IgD-negative memory B cell (primary cell): ENCODE results near the gene SPINDOC. TPM values are rescaled to one million over a fixed set of nuclear protein-coding genes. Genes with fewer than 3 reads are reported as not detected.
"Not testable (repeated sequence)": the region's sequence is repeated elsewhere in the genome, so short reads cannot be mapped to it uniquely, and the experiment has no call there.

Experiments
- H3K27ac Mint-ChIP-seq, 3 donors: one replicate each; pipeline ENCODE4 v1.8.0; 2020 to 2022; ENCODE audit warnings: mild to moderate bottlenecking in 3 of 3, mixed read lengths in 3 of 3, moderate library complexity in 1 of 3
- H3K27me3 Mint-ChIP-seq: one replicate; pipeline ENCODE4 v1.8.0; 2021; ENCODE audit warnings: mixed read lengths
- H3K36me3 Mint-ChIP-seq: one replicate; pipeline ENCODE4 v1.8.0; 2020; ENCODE audit warnings: mild to moderate bottlenecking, mixed read lengths
- H3K4me1 Mint-ChIP-seq, 3 donors: one replicate each; pipeline ENCODE4 v1.8.0; 2020 to 2022; ENCODE audit warnings: mixed read lengths in 3 of 3, mild to moderate bottlenecking in 1 of 3
- H3K4me3 Mint-ChIP-seq, 4 donors: one replicate each; pipeline ENCODE4 v1.8.0; 2020 to 2022; ENCODE audit warnings: mild to moderate bottlenecking in 4 of 4, mixed read lengths in 4 of 4, moderate library complexity in 3 of 4
- H3K9me3 Mint-ChIP-seq, 3 donors: one replicate each; pipeline ENCODE4 v1.8.0; 2020 to 2021; ENCODE audit warnings: mixed read lengths in 3 of 3, mild to moderate bottlenecking in 1 of 3
- polyA plus RNA-seq: library from polyadenylated mRNA; unstranded; fragments of 300-500 nt; fragmentation: Illumina TruSeq; gene quantifications from one replicate; pipeline ENCODE4 v1.2.3, GENCODE V29; 2021

SPINDOC gene
- polyA plus RNA-seq, 1 donor from 2014 or later: 0.94 TPM

DNA sequence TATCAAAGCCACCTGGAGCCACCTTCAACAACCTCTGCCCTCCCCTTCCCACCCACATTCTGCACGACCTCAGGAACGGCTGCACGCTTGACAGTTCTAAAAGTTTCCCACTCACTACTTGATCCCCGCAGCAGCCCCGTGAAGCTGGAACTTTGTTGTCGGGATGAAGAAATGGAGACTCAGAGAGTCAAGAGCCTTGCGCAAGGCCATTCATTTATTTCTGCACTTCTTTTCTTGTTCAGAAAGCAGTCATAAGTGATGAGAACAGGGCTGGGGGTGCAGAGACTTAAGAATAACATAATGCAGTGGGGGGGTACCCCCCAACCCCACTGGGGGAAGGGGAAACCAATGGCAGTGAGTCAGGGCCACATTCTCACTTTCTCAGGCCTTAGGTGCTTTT lies 42.5 kb upstream of the SPINDOC start:
- H3K36me3 Mint-ChIP-seq: peaks cover 2% of the 10 kb centered on the region
- H3K4me3 Mint-ChIP-seq: peak overlapping the region in 2 of 4 donors; percentile 25 to 86
- H3K9me3 Mint-ChIP-seq: no peaks in the 10 kb centered on the region
- H3K27ac Mint-ChIP-seq: peak overlapping the region in 1 of 3 donors; percentile 62
- H3K4me1 Mint-ChIP-seq: peaks cover 1 to 9% (median 5%) of the 10 kb centered on the region in 3 donors
- H3K27me3 Mint-ChIP-seq: peaks cover 2% of the 10 kb centered on the region

- not testable (repeated sequence) for H3K4me1 Mint-ChIP-seq, H3K9me3 Mint-ChIP-seq, H3K27me3 Mint-ChIP-seq, H3K36me3 Mint-ChIP-seq, H3K4me3 Mint-ChIP-seq
- H3K27ac Mint-ChIP-seq: peak overlapping the region in 1 of 3 donors; percentile 67
Measured at GRCh38 chr11:63771741-63772318, 41.4 kb upstream of the SPINDOC start.

- Mint-ChIP-seq H3K36me3 (peaks cover 2% of the 10 kb centered on the region), H3K4me3 (no peak overlapping the region), H3K27me3 (peaks cover 5% of the 10 kb centered on the region), H3K9me3 (no peaks in the 10 kb centered on the region), H3K4me1 (no peaks in the 10 kb centered on the region), H3K27ac (no peak overlapping the region)
Measured at GRCh38 chr11:63775191-63775590, 38.1 kb upstream of the SPINDOC start.

DNA sequence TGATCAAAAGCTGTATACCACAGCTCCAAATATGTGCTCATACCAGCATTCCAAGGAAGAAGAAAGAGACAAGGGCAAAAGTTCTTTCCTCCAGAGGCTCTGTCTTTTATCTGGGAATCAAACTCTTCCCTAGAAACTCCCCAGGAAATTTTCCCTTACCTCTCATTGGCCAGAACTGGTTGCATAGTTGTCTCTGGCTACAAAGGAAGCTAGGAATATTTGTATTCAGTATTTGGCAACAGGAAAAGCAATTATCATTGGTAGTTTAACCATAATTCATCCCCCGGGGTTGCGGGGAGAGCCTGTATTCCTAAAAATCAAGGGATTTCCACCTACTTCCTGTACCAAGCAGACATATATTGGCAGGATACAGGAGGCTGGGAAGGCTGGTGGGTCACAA lies 34.2 kb upstream of the SPINDOC start:
- Mint-ChIP-seq H3K27ac (no peak overlapping the region), H3K4me1 (no peaks in the 10 kb centered on the region), H3K27me3 (peaks cover 4% of the 10 kb centered on the region), H3K9me3 (no peaks in the 10 kb centered on the region), H3K36me3 (no peaks in the 10 kb centered on the region), H3K4me3 (no peak overlapping the region)

DNA sequence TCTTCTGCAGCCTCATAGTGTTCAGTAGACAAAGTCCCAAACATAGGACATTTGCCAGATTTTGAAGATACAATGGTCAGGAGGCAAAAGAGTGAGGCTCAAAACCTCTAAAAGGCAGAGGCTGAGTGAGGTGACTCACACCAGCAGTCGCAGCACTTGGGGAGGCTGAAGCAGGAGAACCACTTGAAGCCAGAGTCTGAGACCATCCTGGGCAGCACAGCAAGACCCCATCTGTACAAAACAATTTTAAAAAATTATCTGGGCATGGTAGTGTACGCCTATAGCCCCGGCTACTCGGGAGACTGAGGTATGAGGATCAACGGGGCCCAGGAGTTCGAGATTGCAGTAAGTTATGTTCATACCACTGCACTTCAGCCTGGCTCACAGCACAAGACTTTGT lies 30.5 kb upstream of the SPINDOC start:
- H3K27ac Mint-ChIP-seq: peak overlapping the region in 1 of 3 donors; percentile 43
- H3K36me3 Mint-ChIP-seq: no peaks in the 10 kb centered on the region
- peaks cover 5% of the 10 kb centered on the region for H3K27me3 Mint-ChIP-seq
- no peak overlapping the region for H3K4me3 Mint-ChIP-seq
- peaks cover 2 to 9% (median 7%) of the 10 kb centered on the region in 3 donors for H3K4me1 Mint-ChIP-seq
- H3K9me3 Mint-ChIP-seq: no peaks in the 10 kb centered on the region

DNA sequence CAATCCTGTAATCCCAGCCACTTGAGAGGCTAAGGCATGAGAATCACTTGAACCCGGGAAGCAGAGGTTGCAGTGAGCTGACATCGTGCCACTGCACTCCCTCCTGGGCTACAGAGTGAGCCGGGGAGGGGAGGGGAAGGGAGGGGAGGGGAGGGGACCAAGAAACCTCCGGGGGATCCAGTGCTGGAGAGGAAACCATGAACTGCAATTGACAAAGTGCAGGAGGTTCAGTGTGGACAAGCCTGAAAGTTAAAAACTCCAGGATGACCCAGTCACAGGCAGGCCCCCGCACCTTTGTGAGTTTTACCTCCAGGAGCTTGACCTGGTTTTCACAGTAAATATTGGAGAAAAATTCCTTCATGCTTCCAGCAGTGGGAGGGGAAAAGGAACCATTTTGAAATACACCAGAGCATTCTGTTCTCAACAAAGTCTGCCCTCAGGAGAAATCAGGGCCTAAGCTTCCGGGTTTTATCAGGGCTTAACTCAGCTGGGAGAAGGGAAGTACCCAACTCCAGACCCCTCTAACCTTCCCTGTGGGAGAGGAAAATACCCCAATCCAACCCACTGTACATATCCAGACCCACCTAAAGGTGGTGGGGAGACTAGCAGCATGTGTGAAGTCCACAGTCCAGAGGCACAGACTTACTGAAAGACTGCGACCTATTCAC lies 29.2 kb upstream of the SPINDOC start:
- H3K9me3 Mint-ChIP-seq: no peaks in the 10 kb centered on the region
- no peaks in the 10 kb centered on the region for H3K36me3 Mint-ChIP-seq
- peaks cover 2% of the 10 kb centered on the region for H3K27me3 Mint-ChIP-seq
- H3K27ac Mint-ChIP-seq: no peak overlapping the region
- peaks cover 2 to 9% (median 7%) of the 10 kb centered on the region in 3 donors for H3K4me1 Mint-ChIP-seq
- H3K4me3 Mint-ChIP-seq: no peak overlapping the region

- Mint-ChIP-seq H3K9me3 (no peaks in the 10 kb centered on the region), H3K4me3 (no peak overlapping the region), H3K36me3 (no peaks in the 10 kb centered on the region), H3K4me1 (peaks cover 8 to 9% (median 8%) of the 10 kb centered on the region in 3 donors), H3K27me3 (peaks cover 2% of the 10 kb centered on the region), H3K27ac (no peak overlapping the region)
Measured at GRCh38 chr11:63785823-63786222, 27.4 kb upstream of the SPINDOC start.

DNA sequence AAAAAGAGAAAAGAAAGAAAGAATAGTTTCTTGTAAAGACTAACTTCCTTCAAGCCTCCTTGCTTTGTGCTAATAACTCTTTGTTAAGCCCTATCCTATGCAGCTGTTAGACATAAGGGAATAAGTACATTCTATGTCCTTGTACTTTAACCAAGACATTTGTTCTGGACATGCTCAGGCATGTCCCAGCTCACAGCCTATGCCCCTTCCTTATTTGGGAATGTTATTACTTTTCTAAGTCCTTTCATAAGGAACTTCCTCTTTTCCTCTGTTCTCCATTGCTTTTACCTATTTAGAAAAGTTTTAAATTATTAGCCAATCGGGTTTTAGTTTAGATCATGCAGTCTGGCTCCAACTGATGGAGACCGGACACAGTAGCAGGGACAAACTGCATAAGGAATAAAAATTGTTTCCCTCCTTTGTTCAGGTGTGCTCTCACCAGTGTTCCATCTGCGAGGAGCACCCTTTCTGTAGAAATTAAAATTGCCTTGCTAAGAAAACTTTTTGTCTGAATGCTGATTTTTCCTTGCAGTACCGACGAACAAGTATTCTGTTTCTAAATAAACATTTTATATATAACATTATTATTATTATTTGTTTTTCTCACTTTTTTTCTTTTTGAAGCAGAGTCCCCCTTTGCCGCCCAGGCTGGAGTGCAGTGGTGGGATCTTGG lies 21.6 kb upstream of the SPINDOC start:
- Mint-ChIP-seq H3K27me3 (peaks cover 9% of the 10 kb centered on the region), H3K4me1 (peaks cover 0 to 11% (median 2%) of the 10 kb centered on the region in 3 donors), H3K4me3 (peak overlapping the region in 1 of 4 donors; percentile 65), H3K36me3 (peaks cover 4% of the 10 kb centered on the region), H3K9me3 (peaks cover 2 to 7% (median 4%) of the 10 kb centered on the region in 3 donors), H3K27ac (no peak overlapping the region)

- Mint-ChIP-seq H3K4me1 (peaks cover 0 to 11% (median 2%) of the 10 kb centered on the region in 3 donors), H3K27ac (peak overlapping the region in 1 of 3 donors; percentile 35), H3K9me3 (peaks cover 2 to 7% (median 4%) of the 10 kb centered on the region in 3 donors), H3K27me3 (peaks cover 11% of the 10 kb centered on the region), H3K4me3 (no peak overlapping the region), H3K36me3 (peaks cover 4% of the 10 kb centered on the region)
Measured at GRCh38 chr11:63793161-63793560, 20.1 kb upstream of the SPINDOC start.

- H3K4me3 Mint-ChIP-seq: no peak overlapping the region
- peaks cover 0 to 9% (median 0%) of the 10 kb centered on the region in 3 donors for H3K4me1 Mint-ChIP-seq
- H3K9me3 Mint-ChIP-seq: peaks cover 2 to 7% (median 4%) of the 10 kb centered on the region in 3 donors
- peaks cover 4% of the 10 kb centered on the region for H3K36me3 Mint-ChIP-seq
- H3K27me3 Mint-ChIP-seq: peaks cover 13% of the 10 kb centered on the region
- no peak overlapping the region for H3K27ac Mint-ChIP-seq
Measured at GRCh38 chr11:63795066-63795465, 18.2 kb upstream of the SPINDOC start.

DNA sequence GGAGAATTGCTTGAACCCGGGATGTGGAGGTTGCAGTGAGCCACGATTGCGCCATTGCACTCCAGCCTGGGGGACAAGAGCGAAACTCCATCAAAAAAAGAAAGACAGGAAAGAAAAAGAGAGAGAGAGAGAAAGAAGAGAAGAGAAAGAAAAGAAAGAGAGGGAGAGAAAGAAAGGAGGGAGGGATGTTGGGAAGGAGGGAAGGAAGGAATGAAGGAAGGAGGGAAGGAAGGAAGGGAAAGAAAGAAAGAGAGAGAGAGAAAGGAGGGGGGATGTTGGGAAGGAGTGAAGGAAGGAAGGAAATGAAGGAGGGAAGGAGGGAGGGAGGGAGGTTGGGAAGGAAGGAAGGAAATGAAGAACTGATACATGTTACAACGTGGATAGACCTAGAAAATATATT lies 12.3 kb upstream of the SPINDOC start:
- no peak overlapping the region for H3K27ac Mint-ChIP-seq
- no peak overlapping the region for H3K4me3 Mint-ChIP-seq
- no peaks in the 10 kb centered on the region for H3K9me3 Mint-ChIP-seq
- peaks cover 1% of the 10 kb centered on the region for H3K36me3 Mint-ChIP-seq
- peaks cover 9% of the 10 kb centered on the region for H3K27me3 Mint-ChIP-seq
- peaks cover 0 to 2% (median 0%) of the 10 kb centered on the region in 3 donors for H3K4me1 Mint-ChIP-seq

GRCh38 chr11:63802637-63803414 lies 10.4 kb upstream of the SPINDOC start:
- Mint-ChIP-seq H3K4me3 (no peak overlapping the region), H3K9me3 (no peaks in the 10 kb centered on the region), H3K4me1 (peaks cover 0 to 2% (median 0%) of the 10 kb centered on the region in 3 donors), H3K36me3 (peaks cover 1% of the 10 kb centered on the region), H3K27ac (no peak overlapping the region), H3K27me3 (peaks cover 4% of the 10 kb centered on the region)

- H3K27ac Mint-ChIP-seq: no peak overlapping the region
- peaks cover 2% of the 10 kb centered on the region for H3K27me3 Mint-ChIP-seq
Measured at GRCh38 chr11:63804259-63804658, 9.0 kb upstream of the SPINDOC start.

GRCh38 chr11:63805844-63806415 lies 7.3 kb upstream of the SPINDOC start:
- Mint-ChIP-seq H3K27ac (no peak overlapping the region), H3K4me3 (no peak overlapping the region), H3K9me3 (no peaks in the 10 kb centered on the region), H3K4me1 (peaks cover 0 to under 1% (median 0%) of the 10 kb centered on the region in 3 donors), H3K27me3 (no peaks in the 10 kb centered on the region), H3K36me3 (no peaks in the 10 kb centered on the region)

More at GRCh38 chr11:63804259-63804658, 9.0 kb upstream of the SPINDOC start:
- H3K4me1 Mint-ChIP-seq: peaks cover 0 to 2% (median 0%) of the 10 kb centered on the region in 3 donors
- H3K9me3 Mint-ChIP-seq: no peaks in the 10 kb centered on the region
- peaks cover 1% of the 10 kb centered on the region for H3K36me3 Mint-ChIP-seq
- no peak overlapping the region for H3K4me3 Mint-ChIP-seq
